GM12875 (cell line): ENCODE measurements around the gene NCEH1.

Experiments used
- H3K4me3 ChIP-seq: one replicate; pipeline ENCODE4 v1.5.1; 2011; ENCODE audit warnings: low read depth, low read length, control low read depth
- CTCF ChIP-seq: IDR thresholded peaks from 2 replicates; pipeline ENCODE4 v1.5.1; 2011; ENCODE audit warnings: low read depth, mild to moderate bottlenecking, control low read depth, inconsistent platforms, low read length, moderate library complexity, borderline replicate concordance; ENCODE audit not compliant: insufficient read depth

Gene NCEH1

GRCh38 chr3:172651936-172652625, 58.8 kb downstream of the NCEH1 start:
- TF ChIP-seq CTCF: no peak
- H3K4me3 ChIP-seq: no peak overlapping the region

- H3K4me3 ChIP-seq: no peak overlapping the region
- TF ChIP-seq CTCF: no peak
Observed at GRCh38 chr3:172649987-172650386, 60.9 kb downstream of the NCEH1 start.

GRCh38 chr3:172648747-172649146, 62.1 kb downstream of the NCEH1 start:
- no peak overlapping the region for H3K4me3 ChIP-seq
- TF ChIP-seq CTCF: no peak

GRCh38 chr3:172647823-172648222, 63.0 kb downstream of the NCEH1 start:
- no peak for TF ChIP-seq CTCF
- H3K4me3 ChIP-seq: no peak overlapping the region

GRCh38 chr3:172647080-172647479, 63.8 kb downstream of the NCEH1 start:
- no peak for TF ChIP-seq CTCF
- H3K4me3 ChIP-seq: no peak overlapping the region

GRCh38 chr3:172646439-172647015, 64.3 kb downstream of the NCEH1 start:
- H3K4me3 ChIP-seq: no peak overlapping the region
- TF ChIP-seq CTCF: no peak

- TF ChIP-seq CTCF: no peak
- H3K4me3 ChIP-seq: no peak overlapping the region
Observed at GRCh38 chr3:172644258-172644657, 66.6 kb downstream of the NCEH1 start.
